ENCODE results near the gene MRPL3.

DNA sequence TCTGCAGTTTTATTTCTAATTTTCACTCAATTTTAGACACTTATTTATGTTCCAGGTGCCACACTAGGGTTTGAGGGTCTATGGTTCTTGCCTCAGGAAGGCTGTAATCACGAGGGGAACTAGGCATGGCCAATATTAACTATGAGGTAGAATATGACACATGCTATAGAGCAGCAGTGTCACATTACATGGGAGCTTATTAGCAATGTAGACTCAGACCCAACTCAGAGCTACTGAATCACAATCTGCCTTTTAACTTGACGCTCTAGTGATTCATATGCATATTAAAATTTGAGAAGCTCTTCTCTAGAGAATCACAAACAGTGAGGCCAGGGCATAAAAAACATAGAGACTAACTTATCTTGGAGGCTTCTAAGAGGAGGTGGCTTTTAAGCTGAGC lies 32.8 kb upstream of the MRPL3 start:
- TF ChIP-seq CTCF (IDR thresholded peaks at IDR 0.05) (no peak), POLR2A (IDR thresholded peaks at IDR 0.05) (no peak)

All from heart left ventricle (tissue), 13 donors.